A673 (cell line): ENCODE data around the gene ZNF892. TPM values are rescaled to one million over a fixed set of nuclear protein-coding genes. Genes with fewer than 3 reads are reported as not detected.

Experiments used
- BruUV-seq: library from RNA; stranded (reverse); fragments of 400-500 nt; replicated peaks from 2 replicates; lab custom pipeline; 2021; lab: Mats Ljungman, UMichigan
- CTCF ChIA-PET: fragments of 300-600 bp; sonication (Branson Sonifier 250); formaldehyde crosslinking; loops from one replicate; lab custom pipeline; 2022; ENCODE audit warnings: antibody characterized with exemption; lab: Charles Lee
- POLR2A ChIA-PET: fragments of 300-600 bp; sonication (Branson Sonifier 250); formaldehyde crosslinking; loops from one replicate; lab custom pipeline; 2022; ENCODE audit warnings: antibody characterized with exemption; ENCODE audit not compliant: low non-redundant PET; lab: Charles Lee
- DNase-seq: peaks from one replicate; pipeline ENCODE4 v3.0.0-alpha.2; 2015; ENCODE audit warnings: low spot score
- H3K27ac ChIP-seq: fragments of 200-600 bp; sonication (generic); 2 replicates; pipeline ENCODE4 v1.5.1; 2016; ENCODE audit warnings: mixed run types, low read depth, mild to moderate bottlenecking, mixed read lengths, antibody characterized with exemption, low read length; ENCODE audit not compliant: poor library complexity, severe bottlenecking
- H3K27me3 ChIP-seq: fragments of 200-600 bp; sonication (generic); replicated peaks from 2 replicates; pipeline ENCODE4 v1.6.1; 2017; ENCODE audit warnings: mixed run types, low read depth, mild to moderate bottlenecking, mixed read lengths, antibody characterized with exemption, low read length; ENCODE audit not compliant: insufficient read depth, poor library complexity
- H3K36me3 ChIP-seq: fragments of 200-600 bp; sonication (generic); 2 replicates; pipeline ENCODE4 v1.6.1; 2016; ENCODE audit warnings: mixed run types, mild to moderate bottlenecking, mixed read lengths, antibody characterized with exemption, low read length; ENCODE audit not compliant: insufficient read depth, poor library complexity, severe bottlenecking
- H3K4me1 ChIP-seq: fragments of 200-600 bp; sonication (generic); 2 replicates; pipeline ENCODE4 v1.6.1; 2017; ENCODE audit warnings: mixed run types, mild to moderate bottlenecking, mixed read lengths, antibody characterized with exemption, low read length; ENCODE audit not compliant: insufficient read depth, poor library complexity, severe bottlenecking
- H3K4me3 ChIP-seq: fragments of 200-600 bp; sonication (generic); 2 replicates; pipeline ENCODE4 v1.5.1; 2016; ENCODE audit warnings: low read depth, mixed run types, mild to moderate bottlenecking, mixed read lengths, low read length; ENCODE audit not compliant: poor library complexity, severe bottlenecking
- H3K9me3 ChIP-seq: fragments of 200-600 bp; sonication (generic); 2 replicates; pipeline ENCODE4 v1.6.1; 2016; ENCODE audit warnings: mixed run types, low read depth, mild to moderate bottlenecking, mixed read lengths, antibody characterized with exemption, low read length; ENCODE audit not compliant: poor library complexity, severe bottlenecking
- EZH2 ChIP-seq: fragments of 200-600 bp; sonication (generic); IDR thresholded peaks from 2 replicates; pipeline ENCODE4 v1.6.1; 2017; ENCODE audit warnings: borderline replicate concordance, low read depth, mild to moderate bottlenecking, mixed read lengths, antibody characterized with exemption, low read length; ENCODE audit not compliant: poor library complexity, severe bottlenecking
- intact Hi-C: fragments of 100-400 bp; cut with micrococcal nuclease; formaldehyde crosslinking; loops from one replicate; pipeline ENCODE4 v1.10.0; 2022; ENCODE audit not compliant: unreplicated experiment
- total RNA-seq: library from RNA; stranded (reverse); gene quantifications from 2 replicates; pipeline ENCODE4 v1.2.3, GENCODE V29; 2021
- TF ChIP-seq, protein P1 (sequence below): fragments of 300-800, 200-600 bp; sonication (generic); conservative IDR thresholded peaks from 2 replicates; pipeline ENCODE4 v1.5.1; 2017; ENCODE audit warnings: low read depth, mild to moderate bottlenecking, antibody characterized with exemption, low read length, moderate library complexity, mixed read lengths

Gene ZNF892
- total RNA-seq, 1 experiment from 2014 or later: 7.2 TPM

- Histone ChIP-seq H3K9me3 (no peaks in the 10 kb centered on the region), H3K36me3 (no peaks in the 10 kb centered on the region), H3K27me3 (no peaks in the 10 kb centered on the region), H3K4me1 (no peaks in the 10 kb centered on the region), H3K27ac (no peak overlapping the region), H3K4me3 (no peak overlapping the region)
- TF ChIP-seq, protein P1, sequence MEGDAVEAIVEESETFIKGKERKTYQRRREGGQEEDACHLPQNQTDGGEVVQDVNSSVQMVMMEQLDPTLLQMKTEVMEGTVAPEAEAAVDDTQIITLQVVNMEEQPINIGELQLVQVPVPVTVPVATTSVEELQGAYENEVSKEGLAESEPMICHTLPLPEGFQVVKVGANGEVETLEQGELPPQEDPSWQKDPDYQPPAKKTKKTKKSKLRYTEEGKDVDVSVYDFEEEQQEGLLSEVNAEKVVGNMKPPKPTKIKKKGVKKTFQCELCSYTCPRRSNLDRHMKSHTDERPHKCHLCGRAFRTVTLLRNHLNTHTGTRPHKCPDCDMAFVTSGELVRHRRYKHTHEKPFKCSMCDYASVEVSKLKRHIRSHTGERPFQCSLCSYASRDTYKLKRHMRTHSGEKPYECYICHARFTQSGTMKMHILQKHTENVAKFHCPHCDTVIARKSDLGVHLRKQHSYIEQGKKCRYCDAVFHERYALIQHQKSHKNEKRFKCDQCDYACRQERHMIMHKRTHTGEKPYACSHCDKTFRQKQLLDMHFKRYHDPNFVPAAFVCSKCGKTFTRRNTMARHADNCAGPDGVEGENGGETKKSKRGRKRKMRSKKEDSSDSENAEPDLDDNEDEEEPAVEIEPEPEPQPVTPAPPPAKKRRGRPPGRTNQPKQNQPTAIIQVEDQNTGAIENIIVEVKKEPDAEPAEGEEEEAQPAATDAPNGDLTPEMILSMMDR: peak; percentile 77
- no peak for TF ChIP-seq EZH2
- ChIA-PET CTCF (no interaction called here), POLR2A (no interaction called here)
- intact Hi-C loops: no loop called here
- peak; percentile 65 for DNase-seq
- BruUV-seq: no TSS peak
These were observed 24.4 kb downstream of the ZNF892 start for GRCh38 chr2:95231723-95232122.

GRCh38 chr2:95232232-95232631 is 24.9 kb downstream of the ZNF892 start:
- Histone ChIP-seq H3K27ac (no peak overlapping the region), H3K4me1 (no peaks in the 10 kb centered on the region), H3K9me3 (no peaks in the 10 kb centered on the region), H3K36me3 (no peaks in the 10 kb centered on the region), H3K4me3 (no peak overlapping the region), H3K27me3 (no peaks in the 10 kb centered on the region)
- DNase-seq: no peak
- CTCF ChIA-PET: no interaction called here
- no TSS peak for BruUV-seq
- POLR2A ChIA-PET: no interaction called here
- no peak for TF ChIP-seq EZH2
- TF ChIP-seq, protein P1: no peak
- intact Hi-C loops: no loop called here

- Histone ChIP-seq H3K4me1 (no peaks in the 10 kb centered on the region), H3K4me3 (no peak overlapping the region), H3K9me3 (no peaks in the 10 kb centered on the region), H3K27ac (no peak overlapping the region), H3K36me3 (no peaks in the 10 kb centered on the region), H3K27me3 (no peaks in the 10 kb centered on the region)
- CTCF ChIA-PET: no interaction called here
- POLR2A ChIA-PET: no interaction called here
- no TSS peak for BruUV-seq
- intact Hi-C loops: no loop called here
- TF ChIP-seq, protein P1: no peak
- no peak for TF ChIP-seq EZH2
- DNase-seq: no peak
These were observed 27.0 kb downstream of the ZNF892 start for GRCh38 chr2:95234286-95234785.
